ENCODE results near the gene PTBP2. TPM values are rescaled to one million over a fixed set of nuclear protein-coding genes. Genes with fewer than 3 reads are reported as not detected.

The PTBP2 gene
- polyA plus RNA-seq, 1 experiment, result 5.7 TPM

DNA sequence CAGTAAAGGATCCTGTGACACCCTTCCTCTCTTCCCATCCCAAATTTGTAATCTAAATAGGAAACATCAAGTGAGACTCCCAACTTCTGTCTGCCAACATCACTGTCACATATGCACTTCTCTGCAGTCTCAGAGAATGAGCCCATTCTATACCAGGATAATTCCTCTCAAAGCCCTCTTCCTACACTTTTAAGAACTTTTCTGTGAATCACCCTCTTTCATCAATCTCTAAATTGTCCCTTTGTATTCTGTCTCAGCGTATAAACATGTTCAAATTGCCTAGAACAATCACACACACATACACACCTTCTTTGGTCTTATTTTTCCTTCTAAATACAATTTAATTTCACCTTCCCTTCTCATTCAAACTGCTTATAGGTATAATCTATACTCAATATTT is 111.8 kb downstream of the PTBP2 start:
- POLR2A ChIA-PET, result no interaction called here
- DNase-seq (ENCODE audit: low read depth), result no peak
- CTCF ChIA-PET, result no interaction called here
- Histone ChIP-seq H3K36me3 (ENCODE audit: control insufficient read depth, insufficient read depth, low read length) (no peaks in the 10 kb centered on the region), H3K27me3 (ENCODE audit: control insufficient read depth, insufficient read depth, low read length) (no peaks in the 10 kb centered on the region), H3K4me3 (ENCODE audit: low read depth, low read length) (no peak overlapping the region)
- TF ChIP-seq, protein P1, sequence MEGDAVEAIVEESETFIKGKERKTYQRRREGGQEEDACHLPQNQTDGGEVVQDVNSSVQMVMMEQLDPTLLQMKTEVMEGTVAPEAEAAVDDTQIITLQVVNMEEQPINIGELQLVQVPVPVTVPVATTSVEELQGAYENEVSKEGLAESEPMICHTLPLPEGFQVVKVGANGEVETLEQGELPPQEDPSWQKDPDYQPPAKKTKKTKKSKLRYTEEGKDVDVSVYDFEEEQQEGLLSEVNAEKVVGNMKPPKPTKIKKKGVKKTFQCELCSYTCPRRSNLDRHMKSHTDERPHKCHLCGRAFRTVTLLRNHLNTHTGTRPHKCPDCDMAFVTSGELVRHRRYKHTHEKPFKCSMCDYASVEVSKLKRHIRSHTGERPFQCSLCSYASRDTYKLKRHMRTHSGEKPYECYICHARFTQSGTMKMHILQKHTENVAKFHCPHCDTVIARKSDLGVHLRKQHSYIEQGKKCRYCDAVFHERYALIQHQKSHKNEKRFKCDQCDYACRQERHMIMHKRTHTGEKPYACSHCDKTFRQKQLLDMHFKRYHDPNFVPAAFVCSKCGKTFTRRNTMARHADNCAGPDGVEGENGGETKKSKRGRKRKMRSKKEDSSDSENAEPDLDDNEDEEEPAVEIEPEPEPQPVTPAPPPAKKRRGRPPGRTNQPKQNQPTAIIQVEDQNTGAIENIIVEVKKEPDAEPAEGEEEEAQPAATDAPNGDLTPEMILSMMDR (IDR thresholded peaks at IDR 0.05; ENCODE audit: insufficient read depth, low read depth, low read length), result no peak

DNA sequence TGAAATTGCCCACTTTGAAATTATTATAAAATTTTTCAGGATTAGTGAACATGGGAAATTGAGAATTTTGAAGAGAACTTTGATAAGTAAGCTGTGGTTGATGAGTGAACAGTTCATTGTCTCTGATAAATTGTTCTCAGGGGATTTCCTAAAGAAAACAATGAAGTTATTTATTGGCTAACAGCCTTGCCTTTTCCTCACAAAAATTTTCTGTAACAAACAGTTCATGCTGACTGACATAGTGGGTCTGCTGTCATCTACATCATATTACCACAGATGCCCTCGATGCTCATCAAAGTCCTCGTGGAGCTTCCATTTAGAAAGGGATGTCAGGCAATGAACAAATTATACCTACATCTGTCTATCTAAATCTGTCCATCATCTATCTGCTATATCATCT is 113.4 kb downstream of the PTBP2 start:
- H3K27me3 ChIP-seq (ENCODE audit: control insufficient read depth, insufficient read depth, low read length), result no peaks in the 10 kb centered on the region
- H3K4me3 ChIP-seq (ENCODE audit: low read depth, low read length), result no peak overlapping the region
- CTCF ChIA-PET, result no interaction called here
- POLR2A ChIA-PET, result no interaction called here
- no peaks in the 10 kb centered on the region for H3K36me3 ChIP-seq (ENCODE audit: control insufficient read depth, insufficient read depth, low read length)
- TF ChIP-seq, protein P1 (IDR thresholded peaks at IDR 0.05; ENCODE audit: insufficient read depth, low read depth, low read length), result no peak
- no peak for DNase-seq (ENCODE audit: low read depth)

DNA sequence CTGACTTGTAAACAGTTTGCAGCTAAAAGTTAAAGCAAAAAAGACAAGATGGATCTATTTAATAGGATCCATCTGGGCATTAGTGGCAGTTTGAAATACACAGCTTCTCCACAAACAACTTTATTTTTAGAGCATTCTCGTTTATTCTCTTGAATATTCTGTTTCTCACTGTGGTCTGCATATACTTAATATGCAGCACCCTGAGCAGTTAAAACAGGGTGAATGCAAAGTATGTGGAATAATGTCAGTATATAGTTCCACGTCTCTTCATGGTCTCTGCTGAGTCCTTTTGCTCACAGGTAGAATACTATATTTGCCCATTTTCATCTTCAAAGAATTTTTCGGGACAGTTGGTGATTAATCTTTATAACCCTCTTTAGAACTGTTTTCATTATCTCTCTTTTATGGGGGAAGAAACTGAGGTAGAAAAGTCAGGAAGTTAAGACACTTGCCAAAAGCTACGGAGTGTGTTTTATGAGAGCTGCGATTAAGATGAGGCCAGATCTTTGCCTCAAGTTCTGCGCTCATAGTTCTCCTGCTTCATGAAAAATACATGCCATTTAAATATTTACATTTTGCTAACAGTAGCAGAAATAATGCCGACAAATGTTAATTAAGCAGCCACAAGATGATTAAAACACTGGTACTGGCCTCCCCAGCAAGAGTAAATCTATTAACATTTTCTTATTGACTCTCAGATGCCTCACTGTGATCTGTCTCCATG is 115.6 kb downstream of the PTBP2 start:
- H3K27me3 ChIP-seq (ENCODE audit: control insufficient read depth, insufficient read depth, low read length), result no peaks in the 10 kb centered on the region
- DNase-seq (ENCODE audit: low read depth), result no peak
- no peak overlapping the region for H3K4me3 ChIP-seq (ENCODE audit: low read depth, low read length)
- ChIA-PET CTCF (interaction anchor here (1.5 kb wide), 1 partner anchor 601 kb away, joined by 5 read pairs; no protein-coding TSS in a partner anchor), POLR2A (no interaction called here)
- TF ChIP-seq, protein P1 (IDR thresholded peaks at IDR 0.05; ENCODE audit: insufficient read depth, low read depth, low read length), result no peak
- H3K36me3 ChIP-seq (ENCODE audit: control insufficient read depth, insufficient read depth, low read length), result no peaks in the 10 kb centered on the region

DNA sequence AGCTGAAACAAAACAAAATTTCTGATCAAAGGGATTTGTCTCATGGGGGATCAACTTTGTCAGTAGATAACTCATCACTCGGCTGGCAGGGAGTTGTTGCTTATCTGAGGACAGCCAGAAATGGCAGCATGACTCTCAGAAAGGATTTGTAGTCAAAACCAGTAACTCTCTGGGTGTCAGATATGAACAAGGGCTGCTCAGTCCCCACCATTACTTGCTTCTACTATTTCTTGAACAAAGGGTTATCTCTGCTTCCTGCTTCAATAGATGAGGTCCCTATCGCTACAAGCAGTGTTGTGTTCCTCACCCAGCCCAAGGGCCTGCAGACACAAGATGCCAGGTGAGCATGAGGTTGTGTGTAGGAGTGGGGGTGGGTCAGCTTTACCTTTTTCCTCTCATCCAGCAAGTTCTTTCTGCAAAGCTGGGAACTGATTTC is 116.2 kb downstream of the PTBP2 start:
- Histone ChIP-seq H3K27me3 (ENCODE audit: control insufficient read depth, insufficient read depth, low read length) (no peaks in the 10 kb centered on the region), H3K36me3 (ENCODE audit: control insufficient read depth, insufficient read depth, low read length) (no peaks in the 10 kb centered on the region), H3K4me3 (ENCODE audit: low read depth, low read length) (no peak overlapping the region)
- TF ChIP-seq, protein P1 (IDR thresholded peaks at IDR 0.05; ENCODE audit: insufficient read depth, low read depth, low read length), result no peak
- CTCF ChIA-PET, result interaction anchor here (1.5 kb wide), 1 partner anchor 601 kb away, joined by 5 read pairs; no protein-coding TSS in a partner anchor
- no peak for DNase-seq (ENCODE audit: low read depth)
- POLR2A ChIA-PET, result no interaction called here

DNA sequence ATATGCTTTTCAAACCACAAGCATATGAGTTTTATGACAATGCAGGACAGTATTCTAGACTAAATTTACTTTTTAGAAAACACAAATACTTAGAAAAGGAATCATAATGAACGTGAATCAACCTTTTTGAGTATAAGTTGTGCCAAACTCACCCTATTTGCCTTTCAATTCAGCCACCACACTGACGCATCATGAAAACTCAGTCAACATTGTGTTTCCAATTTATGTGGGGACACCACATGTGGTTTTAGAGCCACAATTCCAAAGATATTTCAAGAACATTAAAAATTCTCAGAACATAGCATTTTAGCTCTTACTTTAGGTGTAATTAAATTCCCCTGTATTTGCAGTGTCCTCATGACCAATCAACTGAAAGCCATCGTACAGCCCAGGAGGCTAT is 118.8 kb downstream of the PTBP2 start:
- ChIA-PET CTCF (no interaction called here), POLR2A (interaction anchor here (0.6 kb wide), 1 partner anchor 12 kb away, joined by 3 read pairs; no protein-coding TSS in a partner anchor)
- DNase-seq (ENCODE audit: low read depth), result peak; percentile 57
- no peak overlapping the region for H3K4me3 ChIP-seq (ENCODE audit: low read depth, low read length)
- H3K36me3 ChIP-seq (ENCODE audit: control insufficient read depth, insufficient read depth, low read length), result no peaks in the 10 kb centered on the region
- TF ChIP-seq, protein P1 (IDR thresholded peaks at IDR 0.05; ENCODE audit: insufficient read depth, low read depth, low read length), result no peak
- H3K27me3 ChIP-seq (ENCODE audit: control insufficient read depth, insufficient read depth, low read length), result no peaks in the 10 kb centered on the region
